GM12873 (cell line): Measurements from ENCODE around the gene FAM83B.

Experiments used
- CTCF ChIP-seq: IDR thresholded peaks from 2 replicates; pipeline ENCODE4 v1.5.1; 2012; ENCODE audit warnings: low read depth, mild to moderate bottlenecking, moderate library complexity, low read length, control low read depth; ENCODE audit not compliant: insufficient read depth; ENCODE audit errors: missing control alignments

FAM83B gene

DNA sequence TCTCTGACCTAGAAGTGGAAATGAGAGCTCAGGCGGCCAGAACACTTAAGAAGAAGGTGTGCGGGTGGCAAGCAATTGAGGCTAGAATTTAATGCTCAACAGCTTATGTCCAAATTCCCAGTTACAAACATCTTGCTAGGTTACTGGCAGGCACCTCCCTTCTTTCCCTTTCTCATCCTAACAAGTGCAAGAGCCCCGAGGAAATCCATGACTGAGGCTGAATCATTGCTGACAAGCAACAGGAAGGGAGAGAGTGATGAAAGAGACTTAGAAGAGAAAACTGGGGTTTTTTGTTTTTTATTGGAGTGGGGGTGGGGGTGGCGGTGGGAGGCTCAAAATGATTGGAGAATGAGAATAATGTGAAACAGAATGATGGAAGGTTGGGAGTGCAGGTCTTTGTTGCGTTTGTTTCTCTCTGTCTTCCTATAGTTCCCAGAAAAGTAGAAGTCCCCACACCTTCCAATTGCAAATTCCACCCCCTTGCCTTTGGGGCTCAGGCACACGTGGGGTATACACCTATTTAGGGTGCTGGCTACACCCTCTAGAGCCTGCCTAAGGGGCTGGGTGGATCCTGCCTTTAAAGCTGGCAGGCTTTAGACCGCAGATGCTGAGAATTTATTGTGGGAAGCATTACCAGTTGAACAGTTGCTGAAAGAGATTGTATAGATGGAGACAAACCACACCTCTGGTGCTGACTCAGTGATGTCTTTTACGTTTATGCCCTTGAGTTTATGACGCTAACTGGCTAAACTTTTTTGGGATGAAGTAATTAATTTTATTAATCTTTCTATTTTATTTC lies 1.4 kb downstream of the FAM83B start:
- TF ChIP-seq CTCF: no peak

GRCh38 chr6:54850114-54850513 lies 3.5 kb downstream of the FAM83B start:
- TF ChIP-seq CTCF: no peak

DNA sequence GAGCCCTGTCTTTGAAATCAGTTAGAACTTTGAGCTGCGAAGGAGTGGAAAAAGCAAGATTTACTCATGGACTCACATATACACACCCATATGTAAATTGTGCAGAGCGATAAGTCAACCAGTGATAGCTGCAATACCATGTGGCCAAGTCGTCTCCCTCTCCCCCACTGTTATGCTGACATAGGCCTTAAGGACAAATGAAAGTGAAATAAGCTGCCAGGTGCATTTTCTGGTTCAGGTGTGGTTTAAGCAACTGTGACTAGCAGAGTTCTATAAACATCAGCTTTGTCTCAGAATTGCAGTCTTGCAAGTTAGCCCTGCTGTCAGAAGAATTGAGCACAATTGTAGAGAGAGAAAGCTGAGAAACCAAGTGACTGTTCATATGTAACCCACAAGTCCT lies 9.6 kb downstream of the FAM83B start:
- no peak for TF ChIP-seq CTCF

GRCh38 chr6:54860132-54860531 lies 13.6 kb downstream of the FAM83B start:
- TF ChIP-seq CTCF: no peak

DNA sequence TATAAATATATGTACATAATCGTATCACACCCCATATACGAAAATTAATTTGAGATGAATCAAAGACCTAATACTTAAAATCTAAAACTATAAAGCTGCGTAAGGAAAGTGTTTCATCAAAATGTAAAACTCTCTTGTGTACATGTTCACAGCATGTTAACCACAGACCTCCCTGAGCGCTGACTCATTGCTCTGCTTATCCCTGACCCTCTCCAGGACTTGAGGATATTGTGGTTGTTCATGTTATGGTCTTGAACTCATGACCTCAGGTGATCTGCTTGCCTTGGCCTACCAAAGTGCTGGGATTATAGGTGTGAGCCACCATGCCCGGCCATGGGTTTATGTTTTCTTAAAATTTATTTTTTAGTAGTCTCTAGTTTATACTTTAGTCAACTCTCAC lies 14.2 kb downstream of the FAM83B start:
- no peak for TF ChIP-seq CTCF

GRCh38 chr6:54861905-54862616 lies 15.5 kb downstream of the FAM83B start:
- TF ChIP-seq CTCF: no peak

GRCh38 chr6:54864272-54864671 lies 17.7 kb downstream of the FAM83B start:
- no peak for TF ChIP-seq CTCF
